Loucy (cell line): Measurements from ENCODE around the gene HMCN1.

Experiments used
- H2AFZ ChIP-seq: fragments of 200-600 bp; sonication (generic); 2 replicates; pipeline ENCODE4 v1.6.0; 2016; ENCODE audit warnings: antibody characterized with exemption, mild to moderate bottlenecking, low read length, moderate library complexity
- H3F3A ChIP-seq: fragments of 200-600 bp; 2 replicates; pipeline ENCODE4 v1.6.0; 2016; ENCODE audit warnings: antibody characterized with exemption, low read depth, mild to moderate bottlenecking
- H3K27me3 ChIP-seq: fragments of 200-600 bp; sonication (generic); 2 replicates; pipeline ENCODE4 v1.6.1; 2014; ENCODE audit warnings: low read length, mild to moderate bottlenecking; ENCODE audit not compliant: insufficient read depth, poor library complexity, severe bottlenecking
- H3K36me3 ChIP-seq: fragments of 200-600 bp; sonication (generic); 2 replicates; pipeline ENCODE4 v1.6.1; 2016; ENCODE audit warnings: low read length; ENCODE audit not compliant: insufficient read depth
- H3K4me1 ChIP-seq: fragments of 200-600 bp; sonication (generic); 2 replicates; pipeline ENCODE4 v1.5.1; 2014; ENCODE audit warnings: low read length, mild to moderate bottlenecking; ENCODE audit not compliant: insufficient read depth, poor library complexity, severe bottlenecking
- H3K4me2 ChIP-seq: fragments of 200-600 bp; sonication (generic); 2 replicates; pipeline ENCODE4 v1.6.0; 2014; ENCODE audit warnings: antibody characterized with exemption, low read length, low read depth, mild to moderate bottlenecking; ENCODE audit not compliant: poor library complexity, severe bottlenecking
- H3K4me3 ChIP-seq: fragments of 200-600 bp; sonication (generic); 2 replicates; pipeline ENCODE4 v1.5.1; 2014; ENCODE audit warnings: low read length, mild to moderate bottlenecking, mixed read lengths; ENCODE audit not compliant: poor library complexity, severe bottlenecking
- H3K79me2 ChIP-seq: fragments of 200-600 bp; sonication (generic); 2 replicates; pipeline ENCODE4 v1.6.1; 2014; ENCODE audit warnings: low read length; ENCODE audit not compliant: insufficient read depth
- H3K9ac ChIP-seq: fragments of 200-600 bp; sonication (generic); 2 replicates; pipeline ENCODE4 v1.6.0; 2014; ENCODE audit warnings: mild to moderate bottlenecking, low read depth, low read length, moderate library complexity; ENCODE audit not compliant: poor library complexity, severe bottlenecking
- H3K9me2 ChIP-seq: fragments of 200-600 bp; sonication (generic); replicated peaks from 2 replicates; pipeline ENCODE4 v1.6.1; 2016; ENCODE audit warnings: low read depth, low read length, mixed read lengths
- H3K9me3 ChIP-seq: fragments of 200-600 bp; sonication (generic); 2 replicates; pipeline ENCODE4 v1.6.1; 2014; ENCODE audit warnings: mild to moderate bottlenecking, antibody characterized with exemption, low read length, low read depth; ENCODE audit not compliant: insufficient read depth
- H4K20me1 ChIP-seq: fragments of 200-600 bp; sonication (generic); 2 replicates; pipeline ENCODE4 v1.6.0; 2014; ENCODE audit warnings: antibody characterized with exemption, low read length, mild to moderate bottlenecking; ENCODE audit not compliant: insufficient read depth, poor library complexity, severe bottlenecking
- EZH2phosphoT487 ChIP-seq: fragments of 200-600 bp; IDR thresholded peaks from 2 replicates; pipeline ENCODE4 v1.6.1; 2018; ENCODE audit warnings: antibody characterized with exemption, mild to moderate bottlenecking, moderate library complexity, borderline replicate concordance
- TF ChIP-seq, protein P1 (sequence below): fragments of 200-600 bp; sonication (generic); conservative IDR thresholded peaks from 2 replicates; pipeline ENCODE4 v1.5.1; 2014; ENCODE audit warnings: mild to moderate bottlenecking, antibody characterized with exemption, low read length

The HMCN1 gene

DNA sequence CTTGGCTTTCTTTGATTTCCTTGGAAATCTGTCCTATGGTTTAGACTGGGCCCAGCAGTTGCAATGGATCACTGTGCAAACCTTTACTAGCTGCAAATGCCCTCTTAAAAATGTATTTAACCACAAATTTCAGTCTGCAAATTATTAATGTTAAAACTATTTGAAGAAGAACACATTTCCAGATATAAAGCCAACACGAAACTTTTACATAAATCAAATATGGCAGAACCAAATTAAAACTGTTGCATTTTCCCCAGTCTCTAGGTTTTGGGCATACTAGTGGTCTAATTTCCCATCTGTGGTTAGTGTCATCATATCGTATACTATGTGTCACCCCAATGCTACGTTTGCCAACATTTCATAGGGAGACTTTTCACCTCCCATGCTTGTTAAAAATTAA is 52.3 kb downstream of the HMCN1 start:
- no peak overlapping the region for H3K4me3 ChIP-seq
- no peak overlapping the region for H3K9ac ChIP-seq
- no peaks in the 10 kb centered on the region for H3F3A ChIP-seq
- no peaks in the 10 kb centered on the region for H3K9me3 ChIP-seq
- H3K36me3 ChIP-seq: no peaks in the 10 kb centered on the region
- TF ChIP-seq EZH2phosphoT487: no peak
- TF ChIP-seq, protein P1, sequence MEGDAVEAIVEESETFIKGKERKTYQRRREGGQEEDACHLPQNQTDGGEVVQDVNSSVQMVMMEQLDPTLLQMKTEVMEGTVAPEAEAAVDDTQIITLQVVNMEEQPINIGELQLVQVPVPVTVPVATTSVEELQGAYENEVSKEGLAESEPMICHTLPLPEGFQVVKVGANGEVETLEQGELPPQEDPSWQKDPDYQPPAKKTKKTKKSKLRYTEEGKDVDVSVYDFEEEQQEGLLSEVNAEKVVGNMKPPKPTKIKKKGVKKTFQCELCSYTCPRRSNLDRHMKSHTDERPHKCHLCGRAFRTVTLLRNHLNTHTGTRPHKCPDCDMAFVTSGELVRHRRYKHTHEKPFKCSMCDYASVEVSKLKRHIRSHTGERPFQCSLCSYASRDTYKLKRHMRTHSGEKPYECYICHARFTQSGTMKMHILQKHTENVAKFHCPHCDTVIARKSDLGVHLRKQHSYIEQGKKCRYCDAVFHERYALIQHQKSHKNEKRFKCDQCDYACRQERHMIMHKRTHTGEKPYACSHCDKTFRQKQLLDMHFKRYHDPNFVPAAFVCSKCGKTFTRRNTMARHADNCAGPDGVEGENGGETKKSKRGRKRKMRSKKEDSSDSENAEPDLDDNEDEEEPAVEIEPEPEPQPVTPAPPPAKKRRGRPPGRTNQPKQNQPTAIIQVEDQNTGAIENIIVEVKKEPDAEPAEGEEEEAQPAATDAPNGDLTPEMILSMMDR: no peak
- no peak overlapping the region for H3K4me2 ChIP-seq
- H3K4me1 ChIP-seq: no peaks in the 10 kb centered on the region
- H2AFZ ChIP-seq: no peak overlapping the region
- H4K20me1 ChIP-seq: no peaks in the 10 kb centered on the region
- H3K79me2 ChIP-seq: no peaks in the 10 kb centered on the region
- H3K27me3 ChIP-seq: no peaks in the 10 kb centered on the region
- H3K9me2 ChIP-seq: no peaks in the 10 kb centered on the region

DNA sequence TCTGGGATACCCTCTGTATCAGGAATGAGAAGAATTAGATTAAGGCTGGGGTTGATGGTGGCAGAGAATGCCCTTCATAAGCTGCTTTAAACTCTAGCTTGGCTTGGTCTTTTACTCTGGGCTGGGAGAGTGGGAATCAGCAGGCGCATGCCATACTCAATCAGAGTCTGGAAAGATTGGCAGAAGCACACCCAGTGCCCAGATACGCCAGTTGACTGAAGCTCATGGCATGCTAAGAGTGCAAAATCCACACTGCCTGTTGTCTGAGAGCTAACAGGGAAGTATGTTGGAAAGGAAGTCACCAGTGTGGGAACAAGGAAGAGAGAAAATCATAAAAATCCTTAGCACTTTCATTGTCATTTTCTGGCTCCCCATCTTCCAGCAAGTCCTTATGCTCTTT is 53.0 kb downstream of the HMCN1 start:
- TF ChIP-seq, protein P1: no peak
- no peak for TF ChIP-seq EZH2phosphoT487
- Histone ChIP-seq H3K9me3 (no peaks in the 10 kb centered on the region), H3K9me2 (no peaks in the 10 kb centered on the region), H4K20me1 (no peaks in the 10 kb centered on the region), H3K4me1 (no peaks in the 10 kb centered on the region), H3K79me2 (no peaks in the 10 kb centered on the region), H3K36me3 (no peaks in the 10 kb centered on the region), H3K4me3 (no peak overlapping the region), H3K9ac (no peak overlapping the region), H2AFZ (no peak overlapping the region), H3K27me3 (no peaks in the 10 kb centered on the region), H3F3A (no peaks in the 10 kb centered on the region), H3K4me2 (no peak overlapping the region)

GRCh38 chr1:185788386-185788785 is 54.2 kb downstream of the HMCN1 start:
- H3K9me3 ChIP-seq: no peaks in the 10 kb centered on the region
- no peak overlapping the region for H3K9ac ChIP-seq
- H3K36me3 ChIP-seq: no peaks in the 10 kb centered on the region
- H3K79me2 ChIP-seq: no peaks in the 10 kb centered on the region
- no peak overlapping the region for H3K4me3 ChIP-seq
- H2AFZ ChIP-seq: no peak overlapping the region
- no peaks in the 10 kb centered on the region for H4K20me1 ChIP-seq
- no peaks in the 10 kb centered on the region for H3K27me3 ChIP-seq
- no peak overlapping the region for H3K4me2 ChIP-seq
- no peaks in the 10 kb centered on the region for H3K4me1 ChIP-seq
- H3K9me2 ChIP-seq: no peaks in the 10 kb centered on the region
- no peaks in the 10 kb centered on the region for H3F3A ChIP-seq
- no peak for TF ChIP-seq EZH2phosphoT487
- TF ChIP-seq, protein P1: no peak
